Measurements from ENCODE around the gene ENAM.

ENAM gene

DNA sequence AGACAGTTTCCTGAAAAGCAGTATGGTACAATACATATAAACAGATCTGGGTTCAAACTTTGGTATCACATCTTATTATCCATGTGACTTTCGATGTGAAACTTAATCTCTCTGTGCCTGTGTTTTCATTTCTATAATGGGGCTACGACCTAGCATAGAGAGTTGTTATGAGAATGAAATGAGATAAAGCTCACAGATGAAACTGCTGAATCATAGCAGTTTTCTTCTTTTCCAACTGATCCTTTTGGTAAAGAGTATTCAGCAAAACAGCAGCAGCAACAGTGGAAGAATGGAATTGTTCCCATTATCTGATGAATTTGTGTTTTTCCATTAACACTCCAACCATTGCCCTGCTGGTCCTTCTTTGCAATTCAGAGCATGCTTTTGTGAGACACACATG, 20.2 kb upstream of the ENAM start:
- no peak for ATAC-seq
- TF ChIP-seq ZFP3 (CRISPR knock-in tag; IDR thresholded peaks at IDR 0.05), result no peak
- no peak for TF ChIP-seq BACH2 (CRISPR knock-in tag; IDR thresholded peaks at IDR 0.05; ENCODE audit: borderline replicate concordance)

DNA sequence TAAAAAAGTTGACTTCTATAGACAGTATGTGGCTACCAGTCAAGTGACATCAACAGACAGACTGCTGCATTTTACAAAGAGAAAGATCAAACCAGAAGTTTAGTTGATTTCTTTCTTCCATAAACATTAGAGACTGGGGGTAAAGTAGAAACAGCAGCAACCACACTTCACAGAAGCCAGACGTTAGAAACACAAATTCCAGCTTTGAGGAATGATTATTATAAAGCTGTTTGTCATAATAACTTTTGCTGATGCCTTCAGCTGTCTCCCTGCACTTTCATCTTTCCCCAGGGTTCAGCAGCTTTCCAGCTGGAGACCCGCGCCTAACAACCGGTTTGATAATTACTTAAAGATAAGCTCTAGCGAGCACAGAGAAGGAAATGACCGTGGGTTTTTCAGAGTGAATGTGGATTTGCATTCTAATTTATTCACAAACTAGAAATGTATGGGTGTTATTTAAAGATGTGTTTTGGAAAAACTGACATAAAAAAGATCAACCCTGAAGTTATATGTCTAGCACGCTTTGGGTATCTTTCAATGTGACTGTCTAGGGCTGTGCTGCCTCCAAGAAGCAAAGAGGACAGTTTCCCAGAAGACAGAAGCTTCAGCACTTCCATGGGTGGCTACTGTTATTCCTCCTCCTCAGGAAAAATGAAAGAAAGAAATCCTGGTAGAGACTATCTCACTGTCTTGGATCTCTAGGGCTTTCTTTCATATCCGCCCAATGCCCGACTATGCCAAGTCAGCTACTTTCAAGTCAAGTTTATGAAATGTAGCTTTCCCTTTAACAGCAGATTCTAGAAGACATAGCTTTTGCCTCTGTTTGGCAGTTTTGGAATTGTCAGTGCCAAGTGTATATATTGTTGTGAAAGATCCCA, 15.0 kb upstream of the ENAM start:
- TF ChIP-seq, protein P1, sequence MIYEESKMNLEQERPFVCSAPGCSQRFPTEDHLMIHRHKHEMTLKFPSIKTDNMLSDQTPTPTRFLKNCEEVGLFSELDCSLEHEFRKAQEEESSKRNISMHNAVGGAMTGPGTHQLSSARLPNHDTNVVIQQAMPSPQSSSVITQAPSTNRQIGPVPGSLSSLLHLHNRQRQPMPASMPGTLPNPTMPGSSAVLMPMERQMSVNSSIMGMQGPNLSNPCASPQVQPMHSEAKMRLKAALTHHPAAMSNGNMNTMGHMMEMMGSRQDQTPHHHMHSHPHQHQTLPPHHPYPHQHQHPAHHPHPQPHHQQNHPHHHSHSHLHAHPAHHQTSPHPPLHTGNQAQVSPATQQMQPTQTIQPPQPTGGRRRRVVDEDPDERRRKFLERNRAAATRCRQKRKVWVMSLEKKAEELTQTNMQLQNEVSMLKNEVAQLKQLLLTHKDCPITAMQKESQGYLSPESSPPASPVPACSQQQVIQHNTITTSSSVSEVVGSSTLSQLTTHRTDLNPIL (CRISPR knock-in tag; IDR thresholded peaks at IDR 0.05; ENCODE audit: low read depth), result no peak
- TF ChIP-seq CSDC2 (CRISPR knock-in tag; IDR thresholded peaks at IDR 0.05), result no peak
- TF ChIP-seq CSRNP3 (CRISPR knock-in tag; IDR thresholded peaks at IDR 0.05), result no peak
- no peak for TF ChIP-seq ZNF565 (CRISPR knock-in tag; conservative IDR thresholded peaks at IDR 0.05; ENCODE audit: low read depth)
- TF ChIP-seq ARNTL (CRISPR knock-in tag; IDR thresholded peaks at IDR 0.05; ENCODE audit: borderline replicate concordance, low read depth), result no peak
- TF ChIP-seq ZFP3 (CRISPR knock-in tag; IDR thresholded peaks at IDR 0.05), result no peak
- no peak for TF ChIP-seq ESRRG (CRISPR knock-in tag; IDR thresholded peaks at IDR 0.05)
- no peak for ATAC-seq

GRCh38 chr4:70614184-70614555, 14.4 kb upstream of the ENAM start:
- TF ChIP-seq ESRRG (CRISPR knock-in tag; IDR thresholded peaks at IDR 0.05) (no peak), ZNF565 (CRISPR knock-in tag; conservative IDR thresholded peaks at IDR 0.05; ENCODE audit: low read depth) (no peak), CSRNP3 (CRISPR knock-in tag; IDR thresholded peaks at IDR 0.05) (no peak), ZFP30 (CRISPR knock-in tag; IDR thresholded peaks at IDR 0.05) (no peak), TOX (CRISPR knock-in tag; IDR thresholded peaks at IDR 0.05; ENCODE audit: borderline replicate concordance) (no peak), GLIS3 (CRISPR knock-in tag; IDR thresholded peaks at IDR 0.05) (no peak), ZC3H10 (CRISPR knock-in tag; IDR thresholded peaks at IDR 0.05) (no peak), TSHZ2 (CRISPR knock-in tag; IDR thresholded peaks at IDR 0.05) (no peak), POU6F1 (CRISPR knock-in tag; IDR thresholded peaks at IDR 0.05; ENCODE audit: borderline replicate concordance, low read depth) (no peak), SNAI2 (CRISPR knock-in tag; IDR thresholded peaks at IDR 0.05) (no peak), RARB (CRISPR knock-in tag; IDR thresholded peaks at IDR 0.05) (no peak)
- TF ChIP-seq, protein P2, sequence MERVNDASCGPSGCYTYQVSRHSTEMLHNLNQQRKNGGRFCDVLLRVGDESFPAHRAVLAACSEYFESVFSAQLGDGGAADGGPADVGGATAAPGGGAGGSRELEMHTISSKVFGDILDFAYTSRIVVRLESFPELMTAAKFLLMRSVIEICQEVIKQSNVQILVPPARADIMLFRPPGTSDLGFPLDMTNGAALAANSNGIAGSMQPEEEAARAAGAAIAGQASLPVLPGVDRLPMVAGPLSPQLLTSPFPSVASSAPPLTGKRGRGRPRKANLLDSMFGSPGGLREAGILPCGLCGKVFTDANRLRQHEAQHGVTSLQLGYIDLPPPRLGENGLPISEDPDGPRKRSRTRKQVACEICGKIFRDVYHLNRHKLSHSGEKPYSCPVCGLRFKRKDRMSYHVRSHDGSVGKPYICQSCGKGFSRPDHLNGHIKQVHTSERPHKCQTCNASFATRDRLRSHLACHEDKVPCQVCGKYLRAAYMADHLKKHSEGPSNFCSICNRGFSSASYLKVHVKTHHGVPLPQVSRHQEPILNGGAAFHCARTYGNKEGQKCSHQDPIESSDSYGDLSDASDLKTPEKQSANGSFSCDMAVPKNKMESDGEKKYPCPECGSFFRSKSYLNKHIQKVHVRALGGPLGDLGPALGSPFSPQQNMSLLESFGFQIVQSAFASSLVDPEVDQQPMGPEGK (CRISPR knock-in tag; IDR thresholded peaks at IDR 0.05; ENCODE audit: borderline replicate concordance), result no peak
- TF ChIP-seq, protein P1 (CRISPR knock-in tag; IDR thresholded peaks at IDR 0.05; ENCODE audit: low read depth), result no peak
- ATAC-seq, result no peak

Data from SK-N-SH treated with all-trans-retinoic acid at 6 μM for 48 hours (cell line).